Measurements from ENCODE around the gene FOXR1.
"Not testable (repeated sequence)": the region's sequence is repeated elsewhere in the genome, so short reads cannot be mapped to it uniquely, and the experiment has no call there.

The FOXR1 gene

GRCh38 chr11:118948000-118948399 lies 23.6 kb upstream of the FOXR1 start:
- DNase-seq: no peak

- no peak for DNase-seq
Measured at GRCh38 chr11:118953265-118953664, 18.3 kb upstream of the FOXR1 start.

- DNase-seq: not testable (repeated sequence)
Measured at GRCh38 chr11:118953976-118954375, 17.6 kb upstream of the FOXR1 start.

- peak; percentile 74 to 88 (median 81) for DNase-seq
Measured at GRCh38 chr11:118956094-118956846, 15.3 kb upstream of the FOXR1 start, which contains the start of gene UPK2. TSS of gene UPK2 (plus strand) at chr11:118956298. CDS start at chr11:118956351, 53 bp downstream.

GRCh38 chr11:118956847-118957469 lies 14.6 kb upstream of the FOXR1 start:
- no peak for DNase-seq

GRCh38 chr11:118957549-118957948 lies 14.0 kb upstream of the FOXR1 start:
- no peak for DNase-seq

- no peak for DNase-seq
Measured at GRCh38 chr11:118957968-118958367, 13.6 kb upstream of the FOXR1 start.

GRCh38 chr11:118958577-118958976 lies 13.0 kb upstream of the FOXR1 start:
- no peak for DNase-seq

- DNase-seq: no peak
Measured at GRCh38 chr11:118961189-118961588, 10.4 kb upstream of the FOXR1 start.

GRCh38 chr11:118961591-118961990 lies 10.0 kb upstream of the FOXR1 start:
- DNase-seq: no peak

- DNase-seq: not testable (repeated sequence)
Measured at GRCh38 chr11:118969508-118969907, 2.1 kb upstream of the FOXR1 start.

- no peak for DNase-seq
Measured at GRCh38 chr11:118973985-118974384, 2.4 kb downstream of the FOXR1 start.

- no peak for DNase-seq
Measured at GRCh38 chr11:118975771-118976709, 4.5 kb downstream of the FOXR1 start.

- no peak for DNase-seq
Measured at GRCh38 chr11:118979434-118979833, 7.9 kb downstream of the FOXR1 start.

GRCh38 chr11:118980191-118980881 lies 8.8 kb downstream of the FOXR1 start:
- DNase-seq: no peak

GRCh38 chr11:118984337-118984736 lies 12.8 kb downstream of the FOXR1 start:
- DNase-seq: not testable (repeated sequence)

GRCh38 chr11:118984825-118985224 lies 13.3 kb downstream of the FOXR1 start:
- no peak for DNase-seq

- no peak for DNase-seq
Measured at GRCh38 chr11:118988280-118988679, 16.7 kb downstream of the FOXR1 start.

- DNase-seq: not testable (repeated sequence)
Measured at GRCh38 chr11:118991486-118992038, 20.0 kb downstream of the FOXR1 start.

- no peak for DNase-seq
Measured at GRCh38 chr11:118996926-118997626, 25.5 kb downstream of the FOXR1 start.

GRCh38 chr11:118997627-118998387 lies 26.2 kb downstream of the FOXR1 start, which contains the start of gene CENATAC:
TSS of gene CENATAC (plus strand) at chr11:118998138. CDS start at chr11:118998198, 60 bp downstream.
- peak; percentile 79 to 96 (median 89) for DNase-seq
